CD4-positive, alpha-beta T cell treated with Interleukin-21 for 1 hour (primary cell): ENCODE data around the gene ELFN1.

Experiments used
- DNase-seq: peaks from one replicate; pipeline ENCODE4 v3.0.0-alpha.2; 2020

The ELFN1 gene

DNA sequence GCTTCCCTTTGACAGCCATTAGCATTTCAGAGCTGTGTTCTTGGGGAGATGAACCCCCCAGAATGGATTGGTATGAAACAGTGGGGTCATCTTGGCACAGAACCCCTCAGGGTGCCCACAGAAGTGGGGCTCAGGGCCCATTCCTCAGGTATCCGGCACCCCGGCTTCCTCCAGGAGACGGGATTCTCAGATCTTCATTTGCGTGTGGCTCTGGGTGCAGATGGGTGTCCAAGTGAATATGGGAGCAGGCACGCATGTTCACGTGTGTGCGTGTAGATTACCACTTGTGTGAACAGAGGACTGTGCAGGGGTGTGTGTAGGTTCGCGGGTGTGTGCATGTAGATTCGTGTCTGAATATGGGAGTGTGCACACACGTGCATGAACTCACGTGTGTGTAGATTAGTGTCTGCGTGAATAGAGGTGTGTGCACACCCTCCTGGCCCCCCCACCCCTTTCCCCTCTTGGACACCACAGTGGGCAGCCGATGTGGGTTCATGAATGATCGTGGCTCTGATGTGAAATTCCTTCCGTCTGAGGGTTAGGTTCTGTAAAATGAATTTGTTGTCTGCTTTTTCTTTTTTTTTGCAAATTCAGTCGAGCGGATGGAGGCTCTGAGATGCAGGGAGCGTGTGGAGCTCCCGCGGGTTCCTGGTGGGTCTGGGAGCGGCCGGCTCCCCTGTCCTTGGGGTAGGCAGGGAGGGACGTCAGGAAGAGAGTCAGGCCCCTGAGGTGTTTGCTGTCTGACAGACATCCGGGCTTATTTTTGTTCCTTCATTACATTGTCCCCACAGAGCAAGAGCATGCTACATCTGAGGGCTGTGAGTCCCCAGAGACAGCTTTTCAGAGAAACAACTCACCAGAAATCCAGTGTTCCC is 7.4 kb downstream of the ELFN1 start:
- DNase-seq: no peak

DNA sequence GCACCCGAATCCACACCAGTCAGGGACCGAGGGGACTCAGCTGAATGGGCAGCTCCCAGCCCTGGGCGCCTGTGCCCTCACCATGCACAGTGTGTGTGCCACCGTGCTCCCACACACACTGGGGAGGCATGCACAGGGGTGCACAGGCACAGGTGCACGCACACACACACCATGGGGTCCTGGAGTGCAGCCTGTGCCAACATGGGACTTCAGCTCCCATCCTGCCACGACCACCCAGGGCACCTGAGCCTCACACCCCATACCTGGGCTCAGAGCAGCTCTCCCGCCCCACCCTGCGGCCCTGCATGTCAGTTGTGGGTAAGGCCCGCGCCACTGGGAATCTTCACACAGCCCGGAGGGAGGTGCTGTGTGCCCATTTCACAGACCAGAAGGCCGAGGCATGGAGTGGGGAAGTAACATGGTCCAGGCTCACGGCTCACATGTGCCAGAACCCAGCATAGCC is 8.0 kb downstream of the ELFN1 start:
- no peak for DNase-seq

DNA sequence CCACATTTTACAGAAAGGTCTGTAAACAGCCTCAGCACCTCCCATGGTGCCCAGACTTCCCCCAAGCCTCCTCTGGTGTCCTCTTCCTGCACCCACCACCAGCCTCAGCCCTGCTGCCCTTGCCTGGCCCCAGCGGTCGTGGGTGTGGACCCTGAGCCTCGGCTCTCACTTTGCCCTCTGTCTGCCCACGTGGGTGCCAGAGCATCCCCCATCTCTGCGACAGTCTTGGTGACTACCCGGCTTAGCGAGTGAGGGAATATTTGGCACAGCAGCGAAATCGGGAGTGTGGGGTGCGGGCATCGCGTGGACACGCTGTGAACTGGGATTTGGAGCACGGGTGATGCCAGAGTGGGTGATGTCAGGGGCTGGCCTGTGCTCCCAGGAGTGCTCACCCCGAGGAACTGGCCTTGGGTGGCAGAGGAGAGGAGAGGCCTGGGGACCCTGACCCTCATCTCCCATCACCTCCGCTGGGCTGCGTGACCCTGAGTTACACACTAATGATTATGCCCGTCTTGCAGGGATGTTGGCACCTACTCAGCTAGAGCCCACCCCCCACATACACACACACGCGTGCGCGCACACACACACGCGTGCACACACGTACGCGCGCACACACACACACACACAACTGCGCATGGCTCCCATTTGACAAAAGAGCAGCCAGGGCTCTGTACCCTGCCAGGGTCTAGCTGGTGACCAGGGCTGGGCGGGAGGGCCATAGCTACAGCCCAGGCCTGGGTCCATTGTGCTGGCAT is 8.7 kb downstream of the ELFN1 start:
- no peak for DNase-seq

DNA sequence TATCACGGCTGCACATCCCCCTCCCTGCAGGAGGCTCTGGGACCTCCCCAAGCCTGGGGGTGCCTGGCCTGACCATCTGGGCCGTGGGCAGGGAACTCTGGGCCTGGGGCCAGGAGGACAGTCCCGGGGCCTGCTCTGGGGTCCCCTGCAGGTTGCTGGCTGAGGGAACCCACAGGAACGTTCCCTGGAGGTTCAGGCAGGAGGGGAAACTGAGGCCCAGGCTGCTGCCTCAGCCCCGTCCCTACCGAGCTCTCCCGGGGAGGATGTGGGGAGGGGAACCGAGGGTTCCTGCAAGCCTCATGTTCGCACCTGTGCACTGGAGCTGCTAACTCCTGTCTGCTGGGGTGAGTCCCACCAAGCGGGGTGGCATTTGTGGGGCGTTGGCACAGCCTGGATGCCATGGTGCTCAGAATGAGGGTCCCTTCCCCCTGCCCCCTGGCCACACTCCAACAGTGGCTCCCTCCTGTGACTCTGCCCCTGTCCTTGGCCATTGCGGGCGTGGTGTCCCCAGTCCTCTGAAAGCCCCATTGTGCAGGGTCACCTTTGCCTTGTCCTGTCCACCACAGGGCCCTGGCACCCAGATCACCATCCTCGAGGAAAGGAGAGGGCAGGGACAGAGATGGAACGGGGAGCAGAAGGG is 9.4 kb downstream of the ELFN1 start:
- DNase-seq: no peak

DNA sequence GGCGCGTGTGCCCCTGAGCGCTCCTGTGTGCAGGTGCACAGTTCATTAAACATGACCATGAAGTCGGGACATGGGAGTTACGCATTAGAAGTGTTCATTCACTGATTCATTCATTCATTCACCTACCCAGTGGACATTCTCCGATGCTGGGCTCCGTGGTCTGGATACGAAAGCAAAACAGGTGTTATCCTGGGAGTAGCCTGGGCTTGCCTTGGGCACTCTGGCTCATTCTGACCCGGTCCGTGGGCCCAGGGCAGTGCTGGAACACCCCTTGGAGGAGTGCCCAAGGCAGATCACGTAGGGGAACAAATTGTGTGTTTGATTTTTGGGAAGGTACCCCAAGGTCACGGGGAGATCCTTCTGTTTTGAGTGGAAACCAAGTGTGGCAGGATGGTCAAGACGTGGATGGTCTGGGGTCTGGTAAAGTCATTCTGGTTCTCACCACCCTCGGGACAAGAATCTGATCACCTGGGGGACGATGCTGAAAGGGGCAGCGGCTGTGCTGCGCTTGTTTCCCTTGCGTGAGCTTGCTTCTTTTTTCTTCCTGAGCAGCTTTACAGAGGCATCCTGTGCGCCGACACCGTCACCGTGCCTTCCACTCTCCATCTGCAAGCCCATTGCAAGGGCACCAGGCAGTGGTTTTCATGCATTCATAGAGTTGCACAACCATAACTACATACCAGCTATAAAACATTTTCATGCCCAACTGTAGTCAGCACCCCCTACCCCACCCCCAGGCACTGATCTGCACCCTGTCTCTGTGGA is 10.1 kb downstream of the ELFN1 start:
- no peak for DNase-seq

DNA sequence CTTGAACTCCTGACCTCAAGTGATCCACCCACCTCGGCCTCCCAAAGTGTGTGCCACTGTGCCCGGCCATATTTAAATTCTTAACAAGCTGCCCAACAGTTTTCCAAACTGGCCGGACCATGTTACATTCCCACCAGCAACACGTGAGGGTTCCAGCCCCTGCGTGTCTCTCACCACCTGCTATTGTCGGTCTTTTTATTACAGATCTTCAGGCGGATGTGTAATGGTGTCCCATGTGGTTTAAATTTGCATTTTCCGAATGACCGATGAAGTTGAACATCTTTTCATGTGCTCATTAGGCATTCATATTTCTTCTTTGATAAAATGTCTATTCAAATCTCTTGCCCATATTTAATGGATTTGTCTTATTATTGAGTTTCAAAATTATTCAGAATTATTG is 11.5 kb downstream of the ELFN1 start:
- DNase-seq: no peak

DNA sequence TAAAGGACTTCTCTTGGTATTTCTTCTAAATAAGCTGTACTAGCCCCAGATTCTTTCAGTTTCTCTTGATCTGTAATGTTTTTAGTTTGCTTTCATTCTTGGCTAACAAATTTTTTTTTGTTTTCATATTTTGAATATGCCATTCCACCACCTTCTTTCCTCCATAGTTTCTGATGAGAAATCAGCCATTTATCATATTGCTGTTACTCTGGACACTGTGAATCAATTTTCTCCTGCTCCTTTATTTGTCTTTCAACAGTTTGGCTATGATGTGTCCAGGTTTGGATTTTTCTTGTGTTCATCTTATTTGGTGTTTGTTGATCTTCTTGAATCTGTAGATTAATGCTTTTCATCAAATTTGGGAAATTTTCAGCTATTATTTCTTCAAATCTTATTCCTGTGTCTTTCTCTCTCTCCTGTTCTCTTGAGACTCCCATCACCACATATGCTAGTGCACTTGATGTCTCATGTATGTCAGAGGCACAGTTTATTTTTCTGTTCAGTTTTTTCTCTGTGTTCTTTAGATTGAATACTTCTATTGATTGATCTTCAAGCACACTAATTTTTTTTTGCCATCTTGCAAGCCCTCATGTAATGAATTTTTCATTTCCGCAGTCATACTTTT is 15.0 kb downstream of the ELFN1 start:
- no peak for DNase-seq

DNA sequence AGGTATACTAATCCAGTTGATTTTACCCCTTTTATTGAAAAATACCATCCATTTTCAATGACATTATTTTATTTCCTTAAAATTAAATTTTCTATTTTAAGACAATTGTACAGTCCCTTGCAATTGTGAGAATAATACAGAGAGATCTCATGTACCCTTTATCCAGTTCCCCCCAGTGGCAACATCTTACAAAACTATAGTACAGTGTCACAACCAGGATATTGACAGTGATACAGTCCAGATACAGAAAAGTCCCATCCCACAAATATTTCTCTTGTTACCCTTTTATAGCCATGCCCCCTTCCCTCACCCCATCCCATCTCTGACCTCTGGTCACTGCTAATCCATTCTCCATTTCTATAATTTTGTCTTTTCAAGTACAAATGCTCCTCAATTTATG is 18.5 kb downstream of the ELFN1 start:
- no peak for DNase-seq

DNA sequence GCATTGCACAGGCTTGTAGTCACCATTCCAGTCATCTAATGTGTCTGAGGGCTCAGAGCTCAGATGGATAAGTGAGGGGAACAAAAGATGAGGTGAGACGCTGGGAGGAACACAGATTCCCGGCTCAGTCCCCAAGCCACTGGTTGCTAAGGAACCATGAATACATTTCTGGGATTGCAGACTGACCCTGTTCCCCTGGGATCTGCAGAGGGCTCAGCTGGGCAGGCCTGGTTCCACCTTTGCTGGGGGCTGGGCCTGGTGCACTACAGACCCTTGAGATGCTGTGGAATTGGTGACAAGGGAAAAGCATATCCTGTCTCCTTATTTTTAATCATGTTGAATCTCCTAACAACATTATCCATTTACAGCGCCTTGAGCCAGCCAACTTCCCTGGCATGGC is 19.2 kb downstream of the ELFN1 start:
- DNase-seq: no peak

DNA sequence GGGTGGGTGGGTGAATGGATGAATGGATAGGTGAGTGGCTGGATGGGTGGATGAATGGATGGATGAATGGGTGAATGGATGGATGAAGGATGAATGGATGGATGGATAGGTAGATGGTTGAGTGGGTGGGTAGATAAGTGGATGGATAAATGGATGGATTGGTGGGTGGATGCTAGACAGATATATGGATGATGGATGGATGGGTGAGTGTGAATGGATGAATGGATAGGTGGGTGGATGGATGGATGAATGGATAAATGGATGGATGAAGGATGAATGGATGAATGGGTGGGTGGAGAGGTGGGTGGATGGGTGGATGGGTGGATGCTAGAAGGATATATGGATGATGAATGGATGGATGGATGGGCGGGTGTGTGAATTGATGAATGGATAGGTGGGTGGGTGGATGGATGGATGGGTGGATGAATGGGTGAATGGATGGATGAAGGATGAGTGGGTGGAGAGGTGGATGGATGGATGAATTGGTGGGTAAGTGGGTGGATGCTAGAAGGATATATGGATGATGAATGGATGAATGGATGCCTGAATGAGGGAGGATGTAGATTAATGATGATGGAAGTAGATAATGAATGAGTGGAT is 20.4 kb downstream of the ELFN1 start:
- DNase-seq: no peak

DNA sequence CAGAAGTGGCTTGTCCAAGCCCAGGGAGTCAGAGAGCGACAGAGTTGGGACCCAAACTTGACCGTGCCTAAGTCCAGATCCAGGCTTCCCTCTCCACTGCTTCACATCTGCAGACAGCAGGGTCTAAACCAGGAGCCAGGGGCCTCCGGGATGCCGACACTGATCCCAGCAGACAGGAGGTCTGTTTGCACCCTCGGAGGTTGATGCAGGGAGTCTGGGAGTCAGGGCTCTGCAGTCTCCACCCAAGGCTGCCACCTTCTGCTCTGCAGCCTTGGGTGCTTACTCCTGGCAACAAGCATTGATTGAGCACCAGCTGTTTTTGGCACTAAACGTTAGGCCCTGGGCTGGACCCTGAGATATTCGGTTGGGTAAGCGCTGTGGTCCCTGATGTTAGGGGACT is 21.0 kb downstream of the ELFN1 start:
- DNase-seq: no peak

DNA sequence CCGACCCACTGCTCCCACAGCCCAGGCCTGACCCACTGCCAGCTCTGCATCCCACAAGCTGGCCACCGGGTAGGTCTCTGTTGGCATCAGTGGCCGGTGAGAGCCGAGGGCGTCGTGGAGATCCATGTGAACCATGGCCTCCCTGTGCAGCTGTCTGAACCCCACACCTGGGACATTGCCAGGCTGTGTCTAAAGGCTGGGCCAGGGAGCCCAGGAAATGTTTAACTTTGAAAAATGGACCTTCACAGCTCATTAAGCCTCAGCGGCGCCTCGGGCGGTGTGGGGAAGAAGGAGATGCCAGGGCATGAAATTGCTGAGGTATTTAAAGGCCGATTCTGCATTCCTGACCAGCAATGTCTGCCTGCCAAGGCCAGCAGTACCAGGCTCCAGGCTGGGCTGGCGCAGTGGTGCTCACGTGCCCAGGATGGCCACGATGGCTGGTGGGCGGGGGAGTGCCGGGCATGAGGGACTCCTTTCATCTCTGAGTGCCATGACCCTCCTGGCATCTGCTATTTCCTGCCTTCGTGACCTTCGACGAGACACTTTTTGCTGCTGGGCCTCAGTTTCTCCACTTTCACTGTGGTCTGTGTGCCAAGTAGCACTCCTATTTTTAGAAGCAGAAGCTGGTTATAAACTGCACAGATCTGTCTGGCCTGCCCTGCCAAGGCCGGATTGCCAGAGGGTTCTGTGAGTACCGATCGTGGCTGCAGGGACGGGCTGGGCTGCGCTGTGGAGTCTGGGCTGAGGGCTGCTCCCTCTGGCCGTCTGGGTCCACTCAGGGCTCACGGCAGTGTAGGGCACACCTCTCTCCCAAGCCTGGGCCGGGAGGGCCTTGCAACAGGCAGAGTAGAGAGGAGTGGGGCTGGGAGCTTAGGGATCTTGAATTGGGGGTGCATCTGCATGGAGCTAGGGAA is 21.8 kb downstream of the ELFN1 start:
- DNase-seq: no peak

DNA sequence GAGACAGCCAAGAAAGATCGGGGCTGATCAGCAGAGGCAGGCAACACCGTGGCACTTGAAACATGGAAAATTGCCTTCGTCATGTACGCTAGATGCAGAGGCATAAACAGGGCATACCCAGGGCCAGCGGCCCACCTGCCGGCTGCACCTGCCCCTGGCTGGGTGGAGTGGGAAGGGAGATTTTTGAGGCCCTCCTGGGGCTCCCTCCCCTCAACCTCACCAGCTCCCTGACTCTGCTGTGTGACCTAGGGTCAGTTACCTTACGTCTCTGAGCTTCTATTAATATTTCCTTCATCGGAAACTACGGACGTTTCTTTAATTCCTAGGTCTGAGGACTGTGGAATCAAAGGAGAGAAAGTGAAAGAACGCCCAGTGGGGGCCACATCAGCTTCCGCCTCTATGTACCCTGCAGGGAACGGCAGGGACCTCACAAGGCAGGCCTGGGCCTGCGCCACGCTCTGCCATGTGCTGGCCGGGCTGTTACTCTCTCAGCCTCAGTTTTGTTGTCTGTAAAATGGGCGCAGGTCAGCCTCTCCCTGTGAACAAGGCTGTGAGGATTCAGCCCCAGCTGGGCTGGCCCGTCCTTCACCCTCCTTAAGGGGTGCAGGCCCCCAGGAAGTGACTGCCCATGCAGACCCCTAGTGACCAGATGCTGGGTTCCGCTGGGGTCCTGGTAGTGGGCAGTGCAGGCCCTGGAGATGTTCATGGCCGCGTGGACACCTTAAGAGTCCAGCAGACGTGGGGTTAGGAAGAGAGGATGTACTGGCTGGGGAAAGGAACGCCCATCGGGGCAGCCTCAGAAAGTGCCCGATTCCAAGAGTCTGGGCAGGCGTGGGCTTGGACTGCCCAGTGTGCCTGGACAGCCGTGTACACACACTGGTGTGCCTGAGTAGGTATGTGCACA is 22.7 kb downstream of the ELFN1 start:
- no peak for DNase-seq

DNA sequence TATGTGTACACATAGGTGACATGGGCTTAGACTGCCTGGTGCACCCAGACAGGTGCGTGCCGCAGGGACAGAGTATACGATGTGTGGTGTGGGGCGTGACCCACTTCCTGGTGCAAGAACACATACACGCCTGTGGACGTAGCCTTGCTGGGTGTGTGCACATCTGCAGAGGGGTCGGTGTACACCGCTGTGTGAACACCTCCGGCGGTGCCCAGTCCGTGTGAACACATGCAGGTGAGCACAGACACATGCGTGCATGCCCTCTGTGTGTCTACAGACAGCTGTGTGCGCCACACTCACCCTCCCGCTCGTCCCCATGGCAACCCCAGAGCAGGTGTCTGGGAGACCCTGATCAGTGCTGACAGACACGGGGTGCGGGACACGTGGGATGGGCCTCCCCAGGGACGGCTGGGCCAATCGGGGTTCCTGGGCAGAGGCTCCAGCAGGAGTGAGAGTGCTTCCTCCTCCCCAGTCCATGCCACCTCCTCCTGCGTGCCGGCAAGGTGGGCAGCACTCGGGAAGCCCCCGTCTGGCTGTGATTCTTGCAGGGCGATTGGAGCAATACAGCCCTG is 23.4 kb downstream of the ELFN1 start:
- no peak for DNase-seq

DNA sequence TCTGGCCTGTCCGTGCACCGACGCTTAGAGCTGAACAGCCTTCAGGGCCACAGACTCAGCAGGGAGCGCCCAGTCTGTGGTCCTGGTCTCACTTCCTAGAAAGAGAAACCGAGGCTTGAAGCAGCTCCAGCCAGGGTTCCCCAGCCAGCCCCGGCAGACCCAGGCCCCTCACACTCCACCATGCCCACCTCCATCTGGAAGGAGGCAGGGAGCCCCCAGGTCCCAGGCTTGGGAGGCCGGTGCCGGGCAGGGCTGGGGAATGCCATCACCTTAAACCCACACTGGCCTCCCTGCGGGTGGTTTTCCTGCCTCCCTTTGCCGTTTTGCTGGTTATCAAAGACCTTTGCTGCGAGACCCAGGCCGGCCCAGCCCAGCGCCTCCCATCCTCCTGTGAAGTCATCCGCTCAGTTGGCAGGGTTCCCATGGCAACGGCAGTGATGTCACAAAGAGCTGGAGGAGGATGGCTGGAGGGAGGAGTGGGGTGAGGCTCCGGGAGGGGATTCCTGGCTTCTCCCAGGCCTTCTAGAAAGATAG is 24.0 kb downstream of the ELFN1 start:
- DNase-seq: no peak

DNA sequence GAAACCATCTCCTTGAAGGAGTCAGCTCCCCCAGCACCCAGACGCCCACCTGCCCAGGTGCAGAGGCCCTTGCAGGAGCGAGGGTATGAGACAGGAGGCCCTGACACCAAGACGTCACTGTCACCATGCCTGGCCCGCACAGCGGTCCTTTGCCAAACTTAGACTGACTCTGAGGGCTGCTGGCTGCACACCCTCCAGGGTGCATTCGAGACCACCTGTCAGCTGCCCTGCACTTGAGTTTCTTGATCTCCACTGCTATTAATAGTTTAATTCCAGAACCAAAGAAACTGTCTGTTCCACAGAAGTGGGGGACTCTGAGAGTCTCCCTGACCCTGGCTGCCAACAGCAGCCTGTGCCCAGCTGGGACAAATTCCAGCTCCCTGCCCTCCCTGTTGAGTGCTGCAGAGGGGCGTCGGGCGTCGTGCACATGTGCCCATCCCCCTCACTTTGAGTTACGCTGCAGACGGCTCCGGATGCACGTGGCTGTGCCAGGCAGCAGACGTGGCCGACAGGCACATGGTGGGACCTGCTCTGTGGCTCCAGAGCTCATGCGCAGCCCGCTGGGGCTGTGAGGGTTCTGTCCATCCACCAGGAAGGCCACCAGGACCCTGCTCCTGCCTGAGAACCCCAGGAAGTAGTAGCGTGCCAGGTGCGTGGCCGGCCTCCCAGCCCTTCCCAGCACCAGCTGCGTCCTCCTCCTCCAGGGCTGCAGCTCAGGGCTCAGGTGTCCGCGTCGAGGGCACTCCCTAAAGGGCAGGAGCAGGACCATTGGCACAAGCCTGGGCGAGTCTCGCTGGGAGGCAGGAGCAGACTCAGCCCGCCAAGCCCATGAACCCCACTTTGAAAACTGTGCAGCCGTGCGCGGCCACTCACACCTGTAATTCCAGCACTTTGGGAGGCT is 24.8 kb downstream of the ELFN1 start:
- no peak for DNase-seq

DNA sequence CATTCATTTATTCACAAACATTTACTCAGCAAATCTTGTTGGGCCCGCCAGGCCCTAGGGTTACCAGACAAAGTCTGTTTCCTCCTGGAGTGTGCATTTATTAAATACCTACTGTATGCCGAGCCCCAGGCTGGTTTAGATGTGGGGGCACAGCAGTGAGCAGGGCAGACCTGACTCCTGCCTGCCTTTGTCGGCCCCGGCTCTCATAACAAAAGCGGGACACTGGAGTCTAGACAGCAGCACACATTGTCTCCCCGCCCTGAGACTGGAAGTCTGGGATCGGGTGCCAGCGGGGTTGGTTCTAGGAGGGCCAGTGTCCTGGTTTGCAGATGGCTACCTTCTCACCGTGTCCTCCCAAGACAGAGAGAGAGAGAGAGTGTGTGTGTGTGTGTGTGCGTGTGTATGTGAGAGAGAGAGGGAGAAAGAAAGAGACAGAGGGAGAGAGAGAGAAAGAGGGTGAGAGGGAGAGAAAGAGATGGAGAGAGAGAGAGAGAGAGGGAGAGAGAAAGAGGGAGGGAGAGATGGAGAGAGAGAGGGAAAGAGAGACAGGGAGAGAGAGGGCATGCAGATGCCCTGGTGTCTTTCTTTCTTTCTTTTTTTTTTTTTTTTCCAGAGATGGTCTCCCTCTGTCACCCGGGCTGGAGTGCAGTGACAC is 25.9 kb downstream of the ELFN1 start:
- DNase-seq: no peak
